OCI-LY7 (cell line): ENCODE measurements around the gene SHOX. TPM values are rescaled to one million over a fixed set of nuclear protein-coding genes. Genes with fewer than 3 reads are reported as not detected.
"Not testable (repeated sequence)": the region's sequence is repeated elsewhere in the genome, so short reads cannot be mapped to it uniquely, and the experiment has no call there.

Source experiments
- BruUV-seq: library from RNA; stranded (reverse); fragments of 400-500 nt; replicated peaks from 2 replicates; lab custom pipeline; 2021; lab: Mats Ljungman, UMichigan
- CTCF ChIA-PET: fragments of 300-600 bp; sonication (Branson Sonifier 250); formaldehyde crosslinking; loops from one replicate; lab custom pipeline; 2022; ENCODE audit warnings: antibody characterized with exemption; ENCODE audit not compliant: unreplicated experiment; lab: Charles Lee
- POLR2A ChIA-PET: fragments of 300-600 bp; sonication (Branson Sonifier 250); formaldehyde crosslinking; loops from one replicate; lab custom pipeline; 2022; ENCODE audit warnings: antibody characterized with exemption; lab: Charles Lee
- DNase-seq: peaks from one replicate; pipeline ENCODE4 v3.0.0-alpha.2; 2015; ENCODE audit warnings: low spot score
- H2AFZ ChIP-seq: fragments of 200-600 bp; sonication (generic), shearing (Covaris generic); 2 replicates; pipeline ENCODE4 v1.6.1; 2014; ENCODE audit warnings: mild to moderate bottlenecking, antibody characterized with exemption, low read length, moderate library complexity
- H3K27ac ChIP-seq: fragments of 200-600 bp; sonication (generic); 2 replicates; pipeline ENCODE4 v1.5.1; 2014; ENCODE audit warnings: mixed run types, low read depth, mild to moderate bottlenecking, moderate library complexity, low read length, inconsistent platforms; ENCODE audit not compliant: poor library complexity, severe bottlenecking
- H3K36me3 ChIP-seq: fragments of 200-600 bp; sonication (generic); 2 replicates; pipeline ENCODE4 v1.6.1; 2014; ENCODE audit warnings: mild to moderate bottlenecking, antibody characterized with exemption, low read length, moderate library complexity, mixed read lengths; ENCODE audit not compliant: insufficient read depth
- H3K4me1 ChIP-seq: fragments of 200-600 bp; sonication (generic); 2 replicates; pipeline ENCODE4 v1.5.1; 2014; ENCODE audit warnings: mild to moderate bottlenecking, low read length; ENCODE audit not compliant: insufficient read depth, poor library complexity, severe bottlenecking
- H3K4me2 ChIP-seq: fragments of 200-600 bp; sonication (generic); 2 replicates; pipeline ENCODE4 v1.6.1; 2014; ENCODE audit warnings: mild to moderate bottlenecking, low read length
- H3K4me3 ChIP-seq: fragments of 200-600 bp; sonication (generic); 2 replicates; pipeline ENCODE4 v1.5.1; 2014; ENCODE audit warnings: mild to moderate bottlenecking, low read depth, low read length; ENCODE audit not compliant: poor library complexity, severe bottlenecking
- H3K79me2 ChIP-seq: fragments of 200-600 bp; sonication (generic); 2 replicates; pipeline ENCODE4 v1.6.1; 2016; ENCODE audit warnings: low read depth, mild to moderate bottlenecking, low read length, moderate library complexity, mixed read lengths; ENCODE audit not compliant: insufficient read depth
- H3K9me2 ChIP-seq: fragments of 200-600 bp; sonication (generic); 2 replicates; pipeline ENCODE4 v1.6.1; 2016; ENCODE audit warnings: mild to moderate bottlenecking, low read length, mixed read lengths; ENCODE audit not compliant: insufficient read depth
- H3K9me3 ChIP-seq: fragments of 200-600 bp; sonication (generic); 2 replicates; pipeline ENCODE4 v1.6.1; 2014; ENCODE audit warnings: mild to moderate bottlenecking, mixed run types, low read length, mixed read lengths
- H4K20me1 ChIP-seq: fragments of 200-600 bp; sonication (generic); 2 replicates; pipeline ENCODE4 v1.6.1; 2014; ENCODE audit warnings: mild to moderate bottlenecking, antibody characterized with exemption, low read length, moderate library complexity, mixed read lengths; ENCODE audit not compliant: insufficient read depth
- CTCF ChIP-seq: fragments of 200-600 bp; sonication (generic); conservative IDR thresholded peaks from 2 replicates; pipeline ENCODE4 v1.5.1; 2014; ENCODE audit warnings: mild to moderate bottlenecking, antibody characterized with exemption, low read length, moderate library complexity, mixed read lengths
- EZH2phosphoT487 ChIP-seq: fragments of 200-600 bp; sonication (generic); IDR thresholded peaks from 2 replicates; pipeline ENCODE4 v1.6.1; 2018; ENCODE audit warnings: low read depth, borderline replicate concordance, mild to moderate bottlenecking, mixed run types, antibody characterized with exemption, low read length, moderate library complexity, mixed read lengths
- intact Hi-C: fragments of 100-400 bp; cut with micrococcal nuclease; formaldehyde crosslinking; loops from one replicate; pipeline ENCODE4 v1.10.0; 2022; ENCODE audit not compliant: unreplicated experiment
- total RNA-seq, 2 experiments: library from RNA; depleted of rRNA in 1 of 2; stranded (reverse); fragments of >200 nt in 1 of 2; shearing (Covaris generic) in 1 of 2; gene quantifications; 2 replicates each; pipeline ENCODE4 v1.2.3, GENCODE V29; 2014 to 2022

SHOX gene
- total RNA-seq, 2 experiments from 2014 or later: not detected

GRCh38 chrX:590693-591404 is 39.7 kb upstream of the SHOX start:
- Histone ChIP-seq H3K9me2 (no peaks in the 10 kb centered on the region), H2AFZ (no peak overlapping the region), H3K4me1 (no peaks in the 10 kb centered on the region), H3K4me2 (no peak overlapping the region), H3K36me3 (no peaks in the 10 kb centered on the region), H3K9me3 (no peaks in the 10 kb centered on the region), H3K79me2 (no peaks in the 10 kb centered on the region), H3K4me3 (no peak overlapping the region), H4K20me1 (no peaks in the 10 kb centered on the region), H3K27ac (no peak overlapping the region)
- intact Hi-C loops: no loop called here
- ChIA-PET CTCF (no interaction called here), POLR2A (no interaction called here)
- no TSS peak for BruUV-seq
- no peak for DNase-seq
- TF ChIP-seq CTCF (no peak), EZH2phosphoT487 (no peak)

- POLR2A ChIA-PET: no interaction called here
- no TSS peak for BruUV-seq
- no peak overlapping the region for H3K4me2 ChIP-seq
These were observed 30.5 kb upstream of the SHOX start for GRCh38 chrX:599837-600715.

GRCh38 chrX:603029-603428 is 27.6 kb upstream of the SHOX start:
- H3K36me3 ChIP-seq, H3K4me2 ChIP-seq, POLR2A ChIA-PET, CTCF ChIA-PET, H3K4me3 ChIP-seq, DNase-seq, H3K4me1 ChIP-seq, H2AFZ ChIP-seq, H3K9me3 ChIP-seq, H3K79me2 ChIP-seq, H3K9me2 ChIP-seq, BruUV-seq, H3K27ac ChIP-seq, H4K20me1 ChIP-seq, intact Hi-C loops: not testable (repeated sequence)

More at GRCh38 chrX:599837-600715, 30.5 kb upstream of the SHOX start:
- Histone ChIP-seq H3K9me3 (no peaks in the 10 kb centered on the region), H3K79me2 (no peaks in the 10 kb centered on the region), H2AFZ (no peak overlapping the region), H3K4me3 (no peak overlapping the region), H3K36me3 (no peaks in the 10 kb centered on the region), H3K9me2 (no peaks in the 10 kb centered on the region), H3K4me1 (no peaks in the 10 kb centered on the region), H3K27ac (no peak overlapping the region), H4K20me1 (no peaks in the 10 kb centered on the region)
- CTCF ChIA-PET: no interaction called here
- TF ChIP-seq CTCF: no peak
- DNase-seq: no peak
- intact Hi-C loops: no loop called here

- H3K27ac ChIP-seq, H3K79me2 ChIP-seq, H3K4me2 ChIP-seq, CTCF ChIA-PET, H4K20me1 ChIP-seq, intact Hi-C loops, H3K9me3 ChIP-seq, DNase-seq, POLR2A ChIA-PET, BruUV-seq, H3K9me2 ChIP-seq, H3K36me3 ChIP-seq, H3K4me1 ChIP-seq, H2AFZ ChIP-seq, H3K4me3 ChIP-seq: not testable (repeated sequence)
These were observed 26.0 kb upstream of the SHOX start for GRCh38 chrX:604616-605015.

GRCh38 chrX:608088-608487 is 22.5 kb upstream of the SHOX start:
- DNase-seq, H3K36me3 ChIP-seq, intact Hi-C loops, H3K9me3 ChIP-seq, BruUV-seq, H3K4me3 ChIP-seq, H3K27ac ChIP-seq, H3K79me2 ChIP-seq, CTCF ChIA-PET, POLR2A ChIA-PET, H3K9me2 ChIP-seq, H3K4me1 ChIP-seq, H3K4me2 ChIP-seq, H4K20me1 ChIP-seq, H2AFZ ChIP-seq: not testable (repeated sequence)
